ENCODE data around the gene DDX25. TPM values are rescaled to one million over a fixed set of nuclear protein-coding genes. Genes with fewer than 3 reads are reported as not detected.

Gene DDX25
- total and polyA plus RNA-seq, 2 of the 8 experiments (the other 6 are each of a cell fraction or from before 2014, with no cell fraction given), result 17.6 to 17.9 TPM

- FAIRE-seq, result no peak
- peaks cover 0 to 19% (median 4%) of the 10 kb centered on the region in 4 experiments; a peak in 5 of 8 replicates for H3K36me3 ChIP-seq (ENCODE audit: control insufficient read depth in 2 of 4, insufficient read depth in 4 of 4, low read length in 3 of 4)
- TF ChIP-seq KDM5A (IDR thresholded peaks at IDR 0.05; ENCODE audit: low read length) (no peak), KDM4A (IDR thresholded peaks at IDR 0.05; ENCODE audit: low read depth, low read length, severe bottlenecking) (no peak), MAX (IDR thresholded peaks at IDR 0.05) (no peak), ASH2L (IDR thresholded peaks at IDR 0.05; ENCODE audit: low read length) (no peak), BACH1 (IDR thresholded peaks at IDR 0.05; ENCODE audit: low read length) (no peak), JUN (IDR thresholded peaks at IDR 0.05; ENCODE audit: low read depth, low read length) (no peak), RXRA (IDR thresholded peaks at IDR 0.05; ENCODE audit: insufficient read depth, low read depth, low read length) (no peak), NANOG (IDR thresholded peaks at IDR 0.05; ENCODE audit: insufficient read depth, low read depth, low read length, poor library complexity, severe bottlenecking) (no peak), SAP30 (IDR thresholded peaks at IDR 0.05; ENCODE audit: insufficient read depth, insufficient replicate concordance, low read length) (no peak), HDAC2 (IDR thresholded peaks at IDR 0.05; ENCODE audit: borderline replicate concordance in 1 of 2, low read depth in 2 of 2, low read length in 2 of 2) (no peak), CEBPB (IDR thresholded peaks at IDR 0.05; ENCODE audit: low read depth, low read length) (no peak), CREB1 (IDR thresholded peaks at IDR 0.05) (no peak), BCL11A (IDR thresholded peaks at IDR 0.05; ENCODE audit: low read depth in 2 of 2, low read length in 2 of 2) (no peak)
Measured at GRCh38 chr11:125960771-125961170, 56.5 kb downstream of the DDX25 start.

More at GRCh38 chr11:125960771-125961170, 56.5 kb downstream of the DDX25 start:
- Histone ChIP-seq H2BK20ac (ENCODE audit: low read length) (no peak overlapping the region), H4K8ac (ENCODE audit: extremely low read depth, insufficient read depth, low read length) (no peak overlapping the region), H2AFZ (ENCODE audit: low read length) (no peak overlapping the region), H3K4ac (replicated peaks; ENCODE audit: insufficient read length, low read depth, low read length) (no peak overlapping the region), H4K20me1 (replicated peaks in 1 of 2; ENCODE audit: control insufficient read depth in 1 of 2, insufficient read depth in 2 of 2, low read length in 2 of 2) (no peaks in the 10 kb centered on the region), H2BK15ac (ENCODE audit: low read length) (no peak overlapping the region), H3K23me2 (ENCODE audit: low read depth, low read length) (no peaks in the 10 kb centered on the region), H3K18ac (ENCODE audit: extremely low read depth, low read length) (no peak overlapping the region), H3K79me1 (ENCODE audit: low read depth, low read length) (no peaks in the 10 kb centered on the region; the same call in 1 of the 2 replicates), H3K79me2 (ENCODE audit: control insufficient read depth in 1 of 2, insufficient read depth in 2 of 2, low read length in 2 of 2) (no peaks in the 10 kb centered on the region), H3K4me2 (ENCODE audit: insufficient read depth in 1 of 2, low read depth in 2 of 2, low read length in 2 of 2) (no peak overlapping the region), H2AK5ac (ENCODE audit: low read depth, low read length) (no peak overlapping the region), H3K4me1 (replicated peaks in 1 of 4; ENCODE audit: control insufficient read depth in 3 of 4, insufficient read depth in 4 of 4, low read length in 3 of 4) (no peaks in the 10 kb centered on the region), H3K56ac (replicated peaks; ENCODE audit: insufficient read length, low read depth, low read length) (no peak overlapping the region), H3K9me3 (ENCODE audit: insufficient read depth in 2 of 2, low read depth in 1 of 2, low read length in 1 of 2) (0 out of 4 replicates have a peak, but pooled peaks cover 0 to 3% of the 10 kb centered on the region in 2 experiments), H3K27me3 (replicated peaks in 1 of 4; ENCODE audit: control insufficient read depth in 3 of 4, extremely low read depth in 1 of 4, insufficient read depth in 3 of 4, low read length in 3 of 4) (no peaks in the 10 kb centered on the region), H2BK12ac (ENCODE audit: low read depth, low read length) (no peak overlapping the region), H3K4me3 (ENCODE audit: extremely low read depth in 1 of 4, insufficient read depth in 2 of 4, low read depth in 3 of 4, low read length in 4 of 4) (no peak overlapping the region), H4K5ac (ENCODE audit: insufficient read length, low read depth, low read length) (no peak overlapping the region), H3K9ac (replicated peaks in 1 of 4; ENCODE audit: extremely low read depth in 1 of 4, low read depth in 3 of 4, low read length in 3 of 4) (no peak overlapping the region), H3K23ac (ENCODE audit: insufficient read length) (no peak overlapping the region), H4K91ac (replicated peaks; ENCODE audit: insufficient read length, low read length) (no peak overlapping the region), H2BK120ac (replicated peaks; ENCODE audit: low read depth, low read length) (no peak overlapping the region), H2BK5ac (ENCODE audit: low read depth, low read length) (no peak overlapping the region), H3K27ac (ENCODE audit: low read depth, low read length) (no peak overlapping the region), H3K14ac (ENCODE audit: insufficient read length) (no peak overlapping the region)
- CTCF ChIA-PET (ENCODE audit: partially characterized antibody), result interaction anchor here (0.8 to 9.1 kb wide), 3 partner anchors 18 to 233 kb away, joined by 3 to 65 read pairs (median 5); partner anchors contain the start of gene VSIG10L2
- POLR2A ChIA-PET (ENCODE audit: partially characterized antibody), result interaction anchor here (1.2 to 1.7 kb wide), 3 partner anchors 11 to 29 kb away, joined by 3 to 5 read pairs (median 3); no protein-coding TSS in a partner anchor
- no peak for DNase-seq (ENCODE audit: low read depth in 1 of 2, low spot score in 2 of 2)
- 87% methylated on average over 6 of the region's 6 CpGs; no CpG with 5 or more reads in 1 of the 2 experiments for WGBS, 2 experiments (ENCODE audit: extremely low coverage in 1 of 2, insufficient coverage in 1 of 2, insufficient read length in 1 of 2, insufficient replicate concordance in 2 of 2, low coverage in 1 of 2, low lambda C conversion rate in 2 of 2, missing lambda C conversion rate in 1 of 2)
